ENCODE data around the gene ARMH4. TPM values are rescaled to one million over a fixed set of nuclear protein-coding genes. Genes with fewer than 3 reads are reported as not detected.

The ARMH4 gene
- total RNA-seq, 5 donors from 2014 or later (not counting 1 experiment from before 2014, with no cell fraction given), result not detected

DNA sequence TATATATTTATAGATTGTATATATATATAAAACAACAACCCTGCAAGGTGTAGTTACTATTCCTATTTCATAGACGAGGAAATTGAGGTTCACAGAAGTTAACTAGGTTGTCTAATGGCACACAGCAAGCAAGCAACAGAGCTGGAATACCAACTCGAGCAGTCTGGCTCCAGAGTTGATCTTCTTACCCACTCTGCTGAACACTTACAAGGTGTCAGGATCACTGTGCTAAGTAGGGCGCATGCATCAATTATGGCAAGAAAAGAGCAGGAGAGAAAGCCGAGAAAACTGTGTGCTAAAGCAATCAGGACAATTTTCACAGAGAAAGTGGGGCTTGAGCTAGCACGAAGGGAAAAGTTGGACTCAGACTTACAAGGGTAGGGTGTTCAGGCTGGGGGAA is 15.9 kb upstream of the ARMH4 start:
- Histone ChIP-seq H3K4me3 (ENCODE audit: control insufficient read depth in 1 of 2, extremely low read depth in 1 of 2, low read length in 1 of 2) (no peak overlapping the region), H3K4me1 (ENCODE audit: control insufficient read depth in 1 of 2, extremely low read depth in 1 of 2, insufficient read depth in 2 of 2, low read length in 2 of 2) (peaks cover 0 to 7% of the 10 kb centered on the region in 2 experiments), H3K27me3 (replicated peaks in 1 of 2; ENCODE audit: control insufficient read depth in 2 of 2, extremely low read depth in 1 of 2, insufficient read depth in 2 of 2, low read length in 1 of 2) (peaks cover 4 to 14% of the 10 kb centered on the region in 2 experiments), H3K36me3 (ENCODE audit: control insufficient read depth in 2 of 2, extremely low read depth in 1 of 2, insufficient read depth in 1 of 2, low read length in 1 of 2) (no peaks in the 10 kb centered on the region), H3K27ac (ENCODE audit: low read length) (no peak overlapping the region), H3K9me3 (no peaks in the 10 kb centered on the region)
- 92% methylated on average over 3 of the region's 5 CpGs for WGBS (ENCODE audit: insufficient coverage)
- Mint-ChIP-seq H3K36me3 (no peaks in the 10 kb centered on the region), H3K4me3 (no peak overlapping the region), H3K27me3 (peaks cover 16 to 19% of the 10 kb centered on the region in 2 donors), H3K9me3 (no peaks in the 10 kb centered on the region), H3K27ac (no peak overlapping the region), H3K4me1 (peaks cover 0 to 4% (median 2%) of the 10 kb centered on the region in 3 donors)
- no peak for DNase-seq
- POLR2A ChIA-PET, result no interaction called here
- no peak for ATAC-seq (replicated peaks in 1 of 4)
- CTCF ChIA-PET, result interaction anchor here in 1 of 2 donors (1.2 kb wide), 1 partner anchor 32 kb away, joined by 3 read pairs; the partner anchor contains the start of gene ACTR10

DNA sequence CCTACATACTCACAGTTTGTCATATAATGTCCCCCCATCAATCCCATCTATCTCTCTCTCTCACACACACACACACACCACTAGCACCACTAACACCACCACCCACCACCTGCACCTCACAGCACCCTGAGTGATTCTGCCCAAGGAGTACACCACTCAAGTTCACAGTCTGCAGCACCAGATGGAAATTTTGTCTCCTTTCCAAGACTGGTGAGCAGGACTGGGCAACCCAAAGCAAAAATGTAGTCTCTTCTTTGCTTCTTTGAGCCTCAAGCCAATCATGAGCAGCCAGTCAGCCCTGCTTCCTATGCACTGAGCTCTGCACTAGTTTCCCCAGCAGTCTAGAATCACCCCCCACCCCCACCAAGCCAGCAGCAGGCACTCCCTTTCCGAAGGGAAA is 15.0 kb upstream of the ARMH4 start:
- no peak overlapping the region for H3K27ac ChIP-seq (ENCODE audit: low read length)
- H3K27me3 Mint-ChIP-seq, result peaks cover 16 to 19% of the 10 kb centered on the region in 2 donors
- no peaks in the 10 kb centered on the region for H3K36me3 ChIP-seq (ENCODE audit: control insufficient read depth in 2 of 2, extremely low read depth in 1 of 2, insufficient read depth in 1 of 2, low read length in 1 of 2)
- no peak overlapping the region for H3K4me3 ChIP-seq (ENCODE audit: control insufficient read depth in 1 of 2, extremely low read depth in 1 of 2, low read length in 1 of 2)
- H3K9me3 ChIP-seq, result no peaks in the 10 kb centered on the region
- no CpG with 5 or more reads among the region's 1 CpG for WGBS (ENCODE audit: insufficient coverage)
- DNase-seq (no peak), ATAC-seq (replicated peaks in 1 of 4) (no peak)
- CTCF ChIA-PET, result interaction anchor here in 1 of 2 donors (1.2 kb wide), 1 partner anchor 33 kb away, joined by 3 read pairs; the partner anchor contains the start of gene ACTR10
- H3K27ac Mint-ChIP-seq, result no peak overlapping the region
- H3K4me1 Mint-ChIP-seq, result peaks cover 0 to 4% (median 2%) of the 10 kb centered on the region in 3 donors
- peaks cover 0 to 7% of the 10 kb centered on the region in 2 experiments for H3K4me1 ChIP-seq (ENCODE audit: control insufficient read depth in 1 of 2, extremely low read depth in 1 of 2, insufficient read depth in 2 of 2, low read length in 2 of 2)
- H3K9me3 Mint-ChIP-seq, result no peaks in the 10 kb centered on the region
- no peak overlapping the region for H3K4me3 Mint-ChIP-seq
- POLR2A ChIA-PET, result interaction anchor here in 1 of 2 donors (0.6 kb wide), 1 partner anchor 50 kb away, joined by 3 read pairs; no protein-coding TSS in a partner anchor
- H3K27me3 ChIP-seq (replicated peaks in 1 of 2; ENCODE audit: control insufficient read depth in 2 of 2, extremely low read depth in 1 of 2, insufficient read depth in 2 of 2, low read length in 1 of 2), result peaks cover 4 to 14% of the 10 kb centered on the region in 2 experiments
- H3K36me3 Mint-ChIP-seq, result no peaks in the 10 kb centered on the region

DNA sequence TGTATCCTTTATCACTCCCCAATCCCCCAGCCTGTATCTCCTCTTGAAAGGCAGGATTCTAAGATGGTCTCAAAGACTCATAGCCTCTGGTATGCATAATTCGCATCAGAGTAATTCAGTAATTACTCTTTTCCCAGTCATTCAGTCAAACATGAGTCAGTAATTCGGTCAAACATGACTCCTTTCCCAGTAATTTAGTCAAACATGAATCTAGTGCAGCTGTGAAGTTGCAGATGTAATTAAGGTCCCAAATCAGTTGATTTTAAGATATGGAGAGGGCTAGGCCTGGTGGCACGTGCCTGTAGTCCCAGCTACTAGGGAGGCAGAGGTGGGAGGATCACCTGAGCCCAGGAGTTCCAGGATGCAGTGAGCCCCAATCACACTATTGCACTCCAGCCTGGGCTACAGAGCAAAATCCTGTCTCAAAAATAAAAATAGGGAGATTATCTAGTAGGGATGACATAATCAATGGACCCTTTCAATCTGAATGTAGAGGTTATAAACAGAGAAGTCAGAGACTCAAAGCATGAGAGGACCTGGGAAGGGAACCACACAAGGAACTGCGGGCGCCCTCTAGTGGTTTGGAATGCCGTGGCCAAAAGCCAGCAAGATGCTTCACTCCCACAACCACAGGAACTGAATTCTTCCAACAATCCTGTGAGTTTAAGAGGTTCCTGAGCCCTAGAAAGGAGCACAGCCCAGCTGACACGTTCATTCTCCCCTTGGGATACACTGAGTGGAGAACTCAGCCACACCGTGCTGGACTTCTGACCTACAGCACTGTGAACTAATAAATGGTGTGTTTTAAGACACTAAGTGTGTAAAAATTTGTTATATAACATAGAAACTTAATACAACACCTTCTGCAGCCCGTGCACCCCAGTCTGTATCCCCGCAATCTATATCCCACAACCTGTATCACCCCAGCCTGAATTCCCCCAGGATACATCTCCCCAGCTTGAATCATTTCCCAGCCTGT is 14.3 kb upstream of the ARMH4 start:
- no peaks in the 10 kb centered on the region for H3K9me3 Mint-ChIP-seq
- POLR2A ChIA-PET, result interaction anchor here (0.6 to 1.0 kb wide), 3 partner anchors 49 to 773 kb away, joined by 3 to 4 read pairs (median 3); no protein-coding TSS in a partner anchor
- no peaks in the 10 kb centered on the region for H3K36me3 ChIP-seq (ENCODE audit: control insufficient read depth in 2 of 2, extremely low read depth in 1 of 2, insufficient read depth in 1 of 2, low read length in 1 of 2)
- H3K9me3 ChIP-seq, result no peaks in the 10 kb centered on the region
- H3K27ac ChIP-seq (ENCODE audit: low read length), result no peak overlapping the region
- peak in 34 of 35 experiments; percentile 27 to 78 (median 58) for DNase-seq
- H3K27me3 ChIP-seq (replicated peaks in 1 of 2; ENCODE audit: control insufficient read depth in 2 of 2, extremely low read depth in 1 of 2, insufficient read depth in 2 of 2, low read length in 1 of 2), result peaks cover 4 to 14% of the 10 kb centered on the region in 2 experiments
- CTCF ChIA-PET, result interaction anchor here in 1 of 2 donors (0.8 kb wide), 1 partner anchor 59 kb away, joined by 3 read pairs; no protein-coding TSS in a partner anchor
- H3K27ac Mint-ChIP-seq, result no peak overlapping the region
- ATAC-seq (replicated peaks in 1 of 4), result peak; percentile 44 to 59 (median 54)
- peaks cover 16 to 19% of the 10 kb centered on the region in 2 donors for H3K27me3 Mint-ChIP-seq
- WGBS (ENCODE audit: insufficient coverage), result 47% methylated on average over 3 of the region's 10 CpGs
- H3K4me1 ChIP-seq (ENCODE audit: control insufficient read depth in 1 of 2, extremely low read depth in 1 of 2, insufficient read depth in 2 of 2, low read length in 2 of 2), result peaks cover 0 to 7% of the 10 kb centered on the region in 2 experiments
- peaks cover 0 to 4% (median 2%) of the 10 kb centered on the region in 3 donors for H3K4me1 Mint-ChIP-seq
- no peak overlapping the region for H3K4me3 Mint-ChIP-seq
- no peak overlapping the region for H3K4me3 ChIP-seq (ENCODE audit: control insufficient read depth in 1 of 2, extremely low read depth in 1 of 2, low read length in 1 of 2)
- H3K36me3 Mint-ChIP-seq, result no peaks in the 10 kb centered on the region

DNA sequence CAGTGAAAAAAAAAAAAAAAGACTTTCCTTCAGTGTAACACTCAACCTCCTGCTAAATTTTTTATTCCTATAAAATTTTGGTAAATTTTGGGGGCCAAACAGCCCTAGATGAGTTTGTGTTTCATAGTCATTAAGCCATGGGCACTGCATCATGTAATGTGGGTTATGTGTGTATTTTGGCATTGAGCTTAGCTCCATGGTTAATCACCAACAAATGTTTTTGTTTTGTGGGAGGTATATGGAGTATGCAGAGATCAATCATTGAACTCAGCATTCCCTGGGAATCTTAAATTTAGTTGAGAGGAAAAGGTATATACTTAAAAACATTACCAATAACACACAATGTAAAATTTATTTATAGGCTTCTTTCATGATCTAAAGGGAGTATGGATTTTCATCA is 8.5 kb upstream of the ARMH4 start:
- Histone ChIP-seq H3K27ac (ENCODE audit: low read length) (no peak overlapping the region), H3K9me3 (no peaks in the 10 kb centered on the region), H3K27me3 (replicated peaks in 1 of 2; ENCODE audit: control insufficient read depth in 2 of 2, extremely low read depth in 1 of 2, insufficient read depth in 2 of 2, low read length in 1 of 2) (peaks cover 0 to 4% of the 10 kb centered on the region in 2 experiments), H3K4me1 (ENCODE audit: control insufficient read depth in 1 of 2, extremely low read depth in 1 of 2, insufficient read depth in 2 of 2, low read length in 2 of 2) (no peaks in the 10 kb centered on the region), H3K36me3 (ENCODE audit: control insufficient read depth in 2 of 2, extremely low read depth in 1 of 2, insufficient read depth in 1 of 2, low read length in 1 of 2) (no peaks in the 10 kb centered on the region), H3K4me3 (ENCODE audit: control insufficient read depth in 1 of 2, extremely low read depth in 1 of 2, low read length in 1 of 2) (no peak overlapping the region)
- Mint-ChIP-seq H3K4me3 (no peak overlapping the region), H3K36me3 (no peaks in the 10 kb centered on the region), H3K27ac (no peak overlapping the region), H3K27me3 (peaks cover 12 to 20% of the 10 kb centered on the region in 2 donors), H3K9me3 (no peaks in the 10 kb centered on the region), H3K4me1 (no peaks in the 10 kb centered on the region)
- CTCF ChIA-PET, result interaction anchor here in 1 of 2 donors (0.6 to 0.7 kb wide), 2 partner anchors 16 to 54 kb away, joined by 3 to 4 read pairs; no protein-coding TSS in a partner anchor
- POLR2A ChIA-PET, result interaction anchor here in 1 of 2 donors (0.7 kb wide), 1 partner anchor 11 kb away, joined by 5 read pairs; no protein-coding TSS in a partner anchor
- DNase-seq, result no peak
- ATAC-seq (replicated peaks in 1 of 4), result no peak

DNA sequence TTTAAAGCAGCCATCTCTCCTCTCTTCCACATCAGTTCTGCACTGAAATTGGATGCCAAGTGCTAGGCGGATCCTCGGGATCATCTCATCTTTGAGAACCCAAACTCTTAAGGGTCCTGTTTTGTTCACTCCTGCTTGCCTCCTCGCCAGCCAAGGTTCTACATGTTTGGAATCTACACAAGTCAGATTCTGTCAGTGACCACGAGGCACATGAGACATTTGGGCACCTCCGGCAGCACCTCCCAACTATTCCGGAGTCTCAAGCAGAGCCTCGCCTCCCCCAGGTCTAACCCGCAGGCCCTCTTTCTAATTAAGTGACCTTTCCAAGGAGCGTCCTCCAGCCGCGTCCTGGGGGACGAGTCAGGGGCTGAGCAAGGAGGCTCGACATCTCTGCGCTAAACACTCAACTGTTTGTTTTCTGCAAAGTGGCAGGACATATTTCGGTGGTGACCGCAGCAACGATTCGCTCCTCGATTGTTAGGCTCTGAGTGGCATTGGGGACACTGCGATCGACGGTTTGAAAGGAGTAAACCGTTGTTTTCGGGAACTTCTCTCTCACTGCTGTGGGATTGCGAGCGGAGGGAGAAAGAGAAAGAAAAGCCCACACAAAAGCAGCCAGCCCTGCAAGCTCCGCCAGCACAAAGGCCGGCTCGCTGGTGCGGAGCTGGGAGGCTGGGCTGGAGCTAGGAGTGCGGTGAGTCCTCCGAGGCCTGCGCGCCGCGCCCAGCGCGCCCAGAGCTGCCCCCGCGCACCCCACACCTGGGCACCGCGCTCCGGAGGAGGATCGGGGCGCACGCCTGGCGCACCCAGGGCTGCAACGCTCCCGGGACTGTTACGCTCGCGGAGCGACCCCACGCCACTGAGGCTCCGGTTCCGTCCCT is 640 bp downstream of the ARMH4 start:
- Mint-ChIP-seq H3K9me3 (no peaks in the 10 kb centered on the region), H3K27ac (no peak overlapping the region), H3K36me3 (no peaks in the 10 kb centered on the region), H3K27me3 (peaks cover 45 to 66% of the 10 kb centered on the region in 2 donors), H3K4me3 (peak overlapping the region; percentile 65 to 80 (median 76)), H3K4me1 (peaks cover 16 to 19% (median 18%) of the 10 kb centered on the region in 3 donors)
- POLR2A ChIA-PET, result no interaction called here
- Histone ChIP-seq H3K4me1 (ENCODE audit: control insufficient read depth in 1 of 2, extremely low read depth in 1 of 2, insufficient read depth in 2 of 2, low read length in 2 of 2) (peaks cover 0 to 15% of the 10 kb centered on the region in 2 experiments), H3K36me3 (ENCODE audit: control insufficient read depth in 2 of 2, extremely low read depth in 1 of 2, insufficient read depth in 1 of 2, low read length in 1 of 2) (no peaks in the 10 kb centered on the region), H3K27ac (ENCODE audit: low read length) (no peak overlapping the region), H3K27me3 (replicated peaks in 1 of 2; ENCODE audit: control insufficient read depth in 2 of 2, extremely low read depth in 1 of 2, insufficient read depth in 2 of 2, low read length in 1 of 2) (peaks cover 16 to 37% of the 10 kb centered on the region in 2 experiments), H3K9me3 (no peaks in the 10 kb centered on the region), H3K4me3 (ENCODE audit: control insufficient read depth in 1 of 2, extremely low read depth in 1 of 2, low read length in 1 of 2) (peak overlapping the region; percentile 52 to 85)
- 5% methylated on average over 54 of the region's 56 CpGs for WGBS (ENCODE audit: insufficient coverage)
- ATAC-seq (replicated peaks in 1 of 4), result peak; percentile 32 to 50 (median 44)
- DNase-seq, result peak in 3 of 35 experiments; percentile 5 to 8 (median 7)
- CTCF ChIA-PET, result interaction anchor here in 1 of 2 donors (0.5 kb wide), 1 partner anchor 44 kb away, joined by 11 read pairs; no protein-coding TSS in a partner anchor

Measured in T-cell (primary cell).